HG03460 (cell line): ENCODE data around the gene WAC.

Experiments
- ATAC-seq: cut with Tn5 transposase; IDR thresholded peaks from one replicate; pipeline ENCODE4 v1.9.1; 2021; ENCODE audit not compliant: unreplicated experiment

WAC gene

DNA sequence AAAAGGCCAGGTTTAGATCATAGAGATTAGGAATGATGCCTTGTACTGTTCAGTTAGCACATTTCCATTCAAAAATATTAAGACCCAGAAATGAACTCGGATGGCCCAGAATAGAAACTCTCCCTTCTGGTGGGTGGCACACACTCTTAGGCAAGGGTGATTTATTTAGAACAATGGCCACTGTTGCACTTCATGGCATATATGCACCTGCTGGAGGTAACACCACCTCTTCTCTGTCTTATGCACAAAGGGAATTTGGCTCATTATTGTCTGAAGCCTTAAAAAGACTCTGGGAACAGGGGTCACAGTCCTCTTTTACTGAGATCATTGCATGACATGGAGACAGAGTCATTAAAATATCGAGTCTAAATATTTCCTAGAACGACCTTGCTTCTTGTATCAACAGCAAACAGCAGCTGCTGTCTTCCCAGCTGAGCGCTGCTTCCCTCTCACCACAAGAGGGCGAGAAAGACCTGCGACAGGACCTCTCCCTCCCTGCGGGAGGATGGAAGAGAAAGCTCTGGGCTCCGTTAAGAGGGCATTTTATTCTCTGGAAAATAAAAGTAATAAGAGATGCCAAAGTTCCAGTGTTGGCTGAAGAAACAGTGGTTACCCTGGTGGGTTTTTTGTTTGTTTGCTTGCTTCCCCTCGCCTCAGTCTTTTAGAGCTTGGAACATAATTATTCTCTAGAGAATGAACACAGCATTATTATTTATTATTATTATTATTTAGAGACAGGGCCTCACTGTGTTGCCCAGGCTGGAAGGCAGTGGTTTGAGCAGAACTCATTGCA lies 130.9 kb downstream of the WAC start:
- peak; percentile 85 for ATAC-seq

DNA sequence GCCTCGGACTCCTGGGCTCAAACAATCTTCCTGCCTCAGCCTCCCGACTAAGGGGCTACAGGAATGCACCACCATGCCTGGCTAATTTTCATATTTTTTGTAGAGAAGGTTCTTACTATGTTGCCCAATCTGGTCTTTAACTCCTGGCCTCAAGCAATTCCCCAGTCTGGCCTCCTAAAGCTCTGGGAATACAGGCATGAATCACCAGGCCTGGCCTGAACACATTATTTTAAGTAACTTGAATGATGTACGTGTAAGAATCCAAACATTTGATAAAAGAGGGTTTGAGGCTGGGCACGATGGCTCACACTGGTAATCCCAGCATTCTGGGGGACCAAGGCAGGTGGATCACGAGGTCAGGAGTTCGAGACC lies 131.4 kb downstream of the WAC start:
- no peak for ATAC-seq

GRCh38 chr10:28666751-28667467 lies 134.0 kb downstream of the WAC start:
- ATAC-seq = no peak

DNA sequence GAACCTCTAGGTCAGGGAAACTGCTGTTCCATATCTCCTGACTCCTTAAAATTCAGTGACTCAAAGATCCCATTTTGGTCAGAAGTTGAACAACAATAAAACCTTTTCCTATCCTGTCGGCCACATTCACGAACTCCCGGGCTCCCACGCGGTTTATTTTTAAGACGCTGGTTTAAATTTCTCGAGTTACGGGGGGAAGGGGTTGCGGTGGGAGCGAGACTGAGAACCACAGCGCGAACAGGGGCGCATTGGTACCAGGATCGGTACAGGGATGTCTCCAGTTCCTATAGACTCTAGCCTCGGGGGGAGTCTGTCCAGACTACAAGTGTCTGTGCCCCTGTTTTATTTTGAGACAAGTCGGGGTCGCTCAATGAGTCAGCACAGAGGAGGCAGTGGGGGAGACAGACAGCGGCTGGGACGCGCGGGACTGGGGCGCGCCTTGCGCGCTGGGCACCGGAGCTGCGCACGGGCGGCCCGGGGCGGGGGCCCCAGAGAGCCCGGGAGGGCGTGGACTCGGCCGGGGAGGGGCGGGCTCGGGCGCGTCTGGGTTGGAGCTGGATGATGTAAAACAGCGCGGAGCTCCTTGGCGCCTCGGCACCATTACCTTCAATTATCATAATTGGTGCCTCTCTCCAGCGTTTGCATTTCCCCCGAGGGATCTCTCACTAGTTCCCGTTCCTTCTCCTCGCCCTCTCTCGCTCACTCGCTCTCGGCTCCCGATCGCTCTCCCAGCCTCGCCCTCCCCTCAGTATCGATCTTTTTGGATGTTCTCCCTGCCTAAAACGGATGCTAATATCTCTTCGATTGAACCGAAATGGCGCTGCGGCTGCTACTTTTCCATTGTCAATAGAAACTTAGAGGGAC lies 135.7 kb downstream of the WAC start:
- no peak for ATAC-seq

DNA sequence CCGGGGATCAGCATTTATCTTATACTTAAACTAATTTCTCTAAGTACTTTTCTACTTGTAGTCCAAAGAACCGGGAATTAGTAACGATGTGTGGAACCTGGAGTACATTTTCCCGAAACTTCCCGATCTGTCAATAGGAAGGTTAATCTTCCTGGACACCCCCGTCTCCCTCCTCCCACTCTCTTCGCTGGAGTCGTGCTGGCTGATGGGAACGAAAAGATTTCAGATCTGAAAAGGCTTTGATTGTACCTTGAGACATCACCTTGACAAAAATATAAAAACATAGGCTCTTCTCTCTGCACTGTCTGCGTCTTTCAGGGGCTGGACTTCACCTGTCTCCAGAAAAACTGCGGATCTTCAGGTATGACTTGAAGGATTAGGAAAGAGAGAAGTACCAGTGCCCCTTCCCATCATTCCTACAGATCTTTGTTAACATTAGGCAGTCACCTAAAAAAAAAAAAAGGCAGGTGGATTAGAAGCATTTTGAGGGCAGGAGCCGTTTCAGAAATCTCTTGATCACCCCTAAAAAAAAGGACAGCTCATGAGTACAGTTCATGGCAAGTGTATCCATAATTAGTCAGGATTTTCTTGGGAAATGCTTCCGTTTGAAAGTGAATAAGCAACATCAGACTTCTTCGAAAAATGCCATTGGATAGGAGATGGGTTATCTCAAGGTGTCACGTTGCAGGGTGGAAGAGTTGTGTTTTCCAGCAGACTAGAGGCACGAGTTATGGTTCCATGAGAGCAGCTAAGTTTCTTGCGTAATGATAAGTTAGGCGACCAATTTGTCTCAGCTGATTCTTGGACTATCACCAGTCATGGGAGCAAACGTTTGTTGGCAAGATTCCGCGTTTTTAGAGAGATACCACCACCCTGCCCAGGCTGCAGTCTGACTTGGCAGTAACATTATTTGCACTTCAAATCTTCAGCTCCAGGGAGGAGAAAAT lies 136.6 kb downstream of the WAC start:
- ATAC-seq = no peak
